ENCODE measurements around the gene TEAD3. TPM values are rescaled to one million over a fixed set of nuclear protein-coding genes. Genes with fewer than 3 reads are reported as not detected.

Gene TEAD3
- total RNA-seq, 1 experiment from 2014 or later, result 10.7 TPM

- intact Hi-C loops (cut with micrococcal nuclease; ENCODE audit: unreplicated experiment) (no loop called here), in situ Hi-C loops (cut with HindIII; ENCODE audit: low pct_unique_long_range_greater_than_20kb, low sequenced_read_pairs) (no loop called here)
- Histone ChIP-seq H3K4me3 (ENCODE audit: low read depth in 2 of 2, low read length in 2 of 2) (no peak overlapping the region), H3K4me1 (ENCODE audit: control insufficient read depth, insufficient read depth, low read length) (no peaks in the 10 kb centered on the region), H3K9me3 (ENCODE audit: control insufficient read depth, insufficient read depth, low read depth, low read length) (no peaks in the 10 kb centered on the region), H3K36me3 (ENCODE audit: control insufficient read depth, insufficient read depth, low read length) (no peaks in the 10 kb centered on the region), H3K27ac (ENCODE audit: low read length) (no peak overlapping the region), H3K27me3 (ENCODE audit: control insufficient read depth, insufficient read depth, low read length) (no peaks in the 10 kb centered on the region)
- ATAC-seq (no peak), DNase-seq (ENCODE audit: low read depth, low spot score) (no peak)
- CTCF ChIA-PET, result no interaction called here
- BruUV-seq (replicated peaks), result no TSS peak
- no peak for TF ChIP-seq CTCF (IDR thresholded peaks at IDR 0.05)
- no peak for TF ChIP-seq POLR2AphosphoS5 (IDR thresholded peaks at IDR 0.05; ENCODE audit: low read depth, low read length)
- TF ChIP-seq REST (IDR thresholded peaks at IDR 0.05; ENCODE audit: insufficient read depth in 1 of 2, low read depth in 2 of 2, low read length in 1 of 2), result no peak
- TF ChIP-seq TCF7L2 (IDR thresholded peaks at IDR 0.05; ENCODE audit: low read depth, low read length), result no peak
- no peak for TF ChIP-seq SIN3A (IDR thresholded peaks at IDR 0.05; ENCODE audit: borderline replicate concordance, insufficient read depth, low read depth, low read length)
- POLR2A ChIA-PET, result no interaction called here
Measured at GRCh38 chr6:35441642-35442041, 55.2 kb downstream of the TEAD3 start.

- no peak overlapping the region for H3K4me3 ChIP-seq (ENCODE audit: low read depth in 2 of 2, low read length in 2 of 2)
- ChIA-PET POLR2A (no interaction called here), CTCF (no interaction called here)
- no peaks in the 10 kb centered on the region for H3K27me3 ChIP-seq (ENCODE audit: control insufficient read depth, insufficient read depth, low read length)
- ATAC-seq, result no peak
- no peak overlapping the region for H3K27ac ChIP-seq (ENCODE audit: low read length)
- H3K4me1 ChIP-seq (ENCODE audit: control insufficient read depth, insufficient read depth, low read length), result no peaks in the 10 kb centered on the region
- no peak for DNase-seq (ENCODE audit: low read depth, low spot score)
- no TSS peak for BruUV-seq (replicated peaks)
- H3K9me3 ChIP-seq (ENCODE audit: control insufficient read depth, insufficient read depth, low read depth, low read length), result no peaks in the 10 kb centered on the region
- TF ChIP-seq SIN3A (IDR thresholded peaks at IDR 0.05; ENCODE audit: borderline replicate concordance, insufficient read depth, low read depth, low read length), result no peak
- TF ChIP-seq TCF7L2 (IDR thresholded peaks at IDR 0.05; ENCODE audit: low read depth, low read length), result no peak
- no peak for TF ChIP-seq CTCF (IDR thresholded peaks at IDR 0.05)
- TF ChIP-seq REST (IDR thresholded peaks at IDR 0.05; ENCODE audit: insufficient read depth in 1 of 2, low read depth in 2 of 2, low read length in 1 of 2), result no peak
- no peak for TF ChIP-seq POLR2AphosphoS5 (IDR thresholded peaks at IDR 0.05; ENCODE audit: low read depth, low read length)
- in situ Hi-C loops (cut with HindIII; ENCODE audit: low pct_unique_long_range_greater_than_20kb, low sequenced_read_pairs) (no loop called here), intact Hi-C loops (cut with micrococcal nuclease; ENCODE audit: unreplicated experiment) (no loop called here)
- no peaks in the 10 kb centered on the region for H3K36me3 ChIP-seq (ENCODE audit: control insufficient read depth, insufficient read depth, low read length)
Measured at GRCh38 chr6:35441205-35441604, 55.7 kb downstream of the TEAD3 start.
